Smooth muscle cell (in vitro differentiated cells): ENCODE measurements around the gene AUTS2. TPM values are rescaled to one million over a fixed set of nuclear protein-coding genes. Genes with fewer than 3 reads are reported as not detected.

ENCODE experiments used
- DNase-seq: peaks from one replicate; lab custom pipeline; 2025; ENCODE audit not compliant: unreplicated experiment; lab: John Stamatoyannopoulos, UW
- H2AFZ ChIP-seq: fragments of 200-600 bp; sonication (generic); 2 replicates; pipeline ENCODE4 v1.6.0; 2016; ENCODE audit warnings: antibody characterized with exemption, low read depth, mild to moderate bottlenecking
- H3F3A ChIP-seq: fragments of 200-600 bp; sonication (generic); 2 replicates; pipeline ENCODE4 v1.6.0; 2017; ENCODE audit warnings: antibody characterized with exemption, low read depth
- H3K27ac ChIP-seq: fragments of 200-600 bp; sonication (generic); 2 replicates; pipeline ENCODE4 v1.5.1; 2016; ENCODE audit warnings: low read depth, mild to moderate bottlenecking
- H3K27me3 ChIP-seq: fragments of 200-600 bp; sonication (generic); 2 replicates; pipeline ENCODE4 v1.6.1; 2016; ENCODE audit warnings: low read depth, mild to moderate bottlenecking
- H3K36me3 ChIP-seq: fragments of 200-600 bp; sonication (generic); 2 replicates; pipeline ENCODE4 v1.5.1; 2016; ENCODE audit warnings: low read depth
- H3K4me1 ChIP-seq: fragments of 200-600 bp; sonication (generic); 2 replicates; pipeline ENCODE4 v1.5.1; 2016; ENCODE audit warnings: low read depth
- H3K4me2 ChIP-seq: fragments of 200-600 bp; sonication (generic); 2 replicates; pipeline ENCODE4 v1.6.0; 2016; ENCODE audit warnings: mild to moderate bottlenecking
- H3K4me3 ChIP-seq: fragments of 200-600 bp; sonication (generic); 2 replicates; pipeline ENCODE4 v1.5.1; 2016; ENCODE audit warnings: mild to moderate bottlenecking
- H3K79me2 ChIP-seq: fragments of 200-600 bp; sonication (generic); 2 replicates; pipeline ENCODE4 v1.6.0; 2016; ENCODE audit warnings: low read depth, mild to moderate bottlenecking
- H3K9ac ChIP-seq: fragments of 200-600 bp; sonication (generic); 2 replicates; pipeline ENCODE4 v1.6.0; 2016; ENCODE audit warnings: low read depth
- H3K9me3 ChIP-seq: fragments of 200-600 bp; sonication (generic); replicated peaks from 2 replicates; pipeline ENCODE4 v1.5.1; 2016; ENCODE audit warnings: low read depth
- H4K20me1 ChIP-seq: fragments of 200-600 bp; sonication (generic); 2 replicates; pipeline ENCODE4 v1.6.0; 2016; ENCODE audit warnings: low read depth
- CTCF ChIP-seq: fragments of 200-600 bp; sonication (generic); IDR thresholded peaks from 2 replicates; pipeline ENCODE4 v1.5.1; 2017; ENCODE audit warnings: borderline replicate concordance, mild to moderate bottlenecking, antibody characterized with exemption; ENCODE audit not compliant: insufficient read depth, poor library complexity, severe bottlenecking
- WGBS: methylation state at CpG from one replicate; pipeline ENCODE4 v1.1.7; 2016; ENCODE audit warnings: low lambda C conversion rate; 5-methylcytosine and 5-hydroxymethylcytosine counted together
- polyA plus RNA-seq: library from polyadenylated mRNA; unstranded; fragments of >200 nt; fragmentation: Nextera tagmentation; extraction: Ambion mirVana; gene quantifications from 2 replicates; pipeline ENCODE4 v1.2.1, GENCODE V29; 2016
- total RNA-seq: library from RNA; depleted of rRNA; stranded (reverse); fragments of >200 nt; gene quantifications from 2 replicates; pipeline ENCODE4 v1.2.3, GENCODE V29; 2014

AUTS2 gene
- total and polyA plus RNA-seq, 2 experiments from 2014 or later = 6.5 to 8.6 TPM

- Histone ChIP-seq H3K9ac (no peak overlapping the region), H2AFZ (no peak overlapping the region), H3K36me3 (no peaks in the 10 kb centered on the region), H3K79me2 (no peaks in the 10 kb centered on the region), H3K9me3 (no peaks in the 10 kb centered on the region), H3F3A (no peaks in the 10 kb centered on the region), H3K27ac (no peak overlapping the region), H3K4me3 (no peak overlapping the region), H3K4me1 (peaks cover 12% of the 10 kb centered on the region), H4K20me1 (peaks cover 98% of the 10 kb centered on the region), H3K4me2 (peak overlapping the region; percentile 30), H3K27me3 (peaks cover 20% of the 10 kb centered on the region)
- TF ChIP-seq CTCF = no peak
- no peak for DNase-seq
- 41% methylated on average over 2 of the region's 2 CpGs for WGBS
Measured at GRCh38 chr7:69714886-69715576, 116.8 kb downstream of the AUTS2 start.

GRCh38 chr7:69717221-69717620 is 118.9 kb downstream of the AUTS2 start:
- DNase-seq = no peak
- 66% methylated on average over 2 of the region's 2 CpGs for WGBS
- no peak overlapping the region for H3K9ac ChIP-seq
- no peak overlapping the region for H3K4me2 ChIP-seq
- H3K27me3 ChIP-seq = peaks cover 36% of the 10 kb centered on the region
- no peak overlapping the region for H3K27ac ChIP-seq
- TF ChIP-seq CTCF = no peak
- H3K4me3 ChIP-seq = no peak overlapping the region
- no peak overlapping the region for H2AFZ ChIP-seq
- H3K9me3 ChIP-seq = no peaks in the 10 kb centered on the region
- H3K36me3 ChIP-seq = no peaks in the 10 kb centered on the region
- peaks cover 98% of the 10 kb centered on the region for H4K20me1 ChIP-seq
- H3F3A ChIP-seq = no peaks in the 10 kb centered on the region
- H3K79me2 ChIP-seq = no peaks in the 10 kb centered on the region
- peaks cover 3% of the 10 kb centered on the region for H3K4me1 ChIP-seq

- H3K36me3 ChIP-seq = no peaks in the 10 kb centered on the region
- no peak overlapping the region for H3K4me3 ChIP-seq
- H3K27me3 ChIP-seq = peaks cover 36% of the 10 kb centered on the region
- no peaks in the 10 kb centered on the region for H3K79me2 ChIP-seq
- no peak overlapping the region for H3K27ac ChIP-seq
- no peak for TF ChIP-seq CTCF
- no peak overlapping the region for H3K4me2 ChIP-seq
- H3F3A ChIP-seq = no peaks in the 10 kb centered on the region
- H3K4me1 ChIP-seq = peaks cover 3% of the 10 kb centered on the region
- peaks cover 98% of the 10 kb centered on the region for H4K20me1 ChIP-seq
- DNase-seq = no peak
- no peak overlapping the region for H3K9ac ChIP-seq
- H2AFZ ChIP-seq = no peak overlapping the region
- H3K9me3 ChIP-seq = no peaks in the 10 kb centered on the region
Measured at GRCh38 chr7:69719717-69720116, 121.4 kb downstream of the AUTS2 start.

- Histone ChIP-seq H3K27ac (no peak overlapping the region), H3K4me2 (no peak overlapping the region), H3K36me3 (no peaks in the 10 kb centered on the region), H3K4me3 (no peak overlapping the region), H3K79me2 (no peaks in the 10 kb centered on the region), H4K20me1 (peaks cover 74% of the 10 kb centered on the region), H3K9ac (no peak overlapping the region), H3F3A (no peaks in the 10 kb centered on the region), H3K9me3 (no peaks in the 10 kb centered on the region), H3K27me3 (peaks cover 30% of the 10 kb centered on the region), H2AFZ (no peak overlapping the region), H3K4me1 (no peaks in the 10 kb centered on the region)
- 73% methylated on average over 4 of the region's 4 CpGs for WGBS
- no peak for DNase-seq
- TF ChIP-seq CTCF = no peak
Measured at GRCh38 chr7:69722843-69723242, 124.6 kb downstream of the AUTS2 start.
